HG02588 (cell line): ENCODE measurements around the gene LPXN.

Experiments used
- ATAC-seq: cut with Tn5 transposase; IDR thresholded peaks from one replicate; pipeline ENCODE4 v1.9.1; 2021; ENCODE audit warnings: mild to moderate bottlenecking, moderate library complexity; ENCODE audit not compliant: unreplicated experiment

The LPXN gene

GRCh38 chr11:58525037-58525614 is 50.5 kb downstream of the LPXN start:
- peak; percentile 79 for ATAC-seq

GRCh38 chr11:58524232-58525036 is 51.2 kb downstream of the LPXN start:
- ATAC-seq = peak; percentile 51

GRCh38 chr11:58513747-58514367 is 61.8 kb downstream of the LPXN start:
- no peak for ATAC-seq

- ATAC-seq = no peak
These were observed 64.0 kb downstream of the LPXN start for GRCh38 chr11:58511636-58512035.

GRCh38 chr11:58509748-58510147 is 65.9 kb downstream of the LPXN start:
- no peak for ATAC-seq

- ATAC-seq = no peak
These were observed 66.8 kb downstream of the LPXN start for GRCh38 chr11:58508814-58509213.

GRCh38 chr11:58508005-58508404 is 67.7 kb downstream of the LPXN start, which contains the start of gene OR5B21:
Gene OR5B21, minus strand, starts transcription at chr11:58508105. Its CDS starts 0 bp downstream, at chr11:58508105.
- ATAC-seq = no peak

- no peak for ATAC-seq
These were observed 68.3 kb downstream of the LPXN start for GRCh38 chr11:58507355-58507754.

- no peak for ATAC-seq
These were observed 68.7 kb downstream of the LPXN start for GRCh38 chr11:58506935-58507334.

GRCh38 chr11:58505849-58506248 is 69.8 kb downstream of the LPXN start:
- ATAC-seq = no peak

GRCh38 chr11:58504232-58504631 is 71.4 kb downstream of the LPXN start:
- no peak for ATAC-seq

- ATAC-seq = peak; percentile 94
These were observed 72.2 kb downstream of the LPXN start for GRCh38 chr11:58503361-58503856.

- no peak for ATAC-seq
These were observed 73.7 kb downstream of the LPXN start for GRCh38 chr11:58502004-58502403.

- no peak for ATAC-seq
These were observed 77.2 kb downstream of the LPXN start for GRCh38 chr11:58498464-58498863.

- ATAC-seq = no peak
These were observed 77.7 kb downstream of the LPXN start for GRCh38 chr11:58497951-58498350.

- no peak for ATAC-seq
These were observed 79.8 kb downstream of the LPXN start for GRCh38 chr11:58495906-58496305.

- no peak for ATAC-seq
These were observed 81.6 kb downstream of the LPXN start for GRCh38 chr11:58494101-58494500.

- no peak for ATAC-seq
These were observed 82.0 kb downstream of the LPXN start for GRCh38 chr11:58493676-58494075.

GRCh38 chr11:58490827-58491226 is 84.8 kb downstream of the LPXN start:
- no peak for ATAC-seq

- no peak for ATAC-seq
These were observed 88.5 kb downstream of the LPXN start for GRCh38 chr11:58487170-58487569.

- ATAC-seq = no peak
These were observed 89.7 kb downstream of the LPXN start for GRCh38 chr11:58485961-58486360.
